Stimulated activated CD4-positive, alpha-beta T cell treated with anti-CD3 and anti-CD28 coated beads, Interleukin-4, amount 100 ng/mL, for 48 hours (primary cell): ENCODE results near the gene KIAA1143.

Source experiments
- DNase-seq, 2 donors: peaks; one replicate each; pipeline ENCODE4 v3.0.0-alpha.2; 2020; ENCODE audit warnings: low read depth in 2 of 2

KIAA1143 gene

DNA sequence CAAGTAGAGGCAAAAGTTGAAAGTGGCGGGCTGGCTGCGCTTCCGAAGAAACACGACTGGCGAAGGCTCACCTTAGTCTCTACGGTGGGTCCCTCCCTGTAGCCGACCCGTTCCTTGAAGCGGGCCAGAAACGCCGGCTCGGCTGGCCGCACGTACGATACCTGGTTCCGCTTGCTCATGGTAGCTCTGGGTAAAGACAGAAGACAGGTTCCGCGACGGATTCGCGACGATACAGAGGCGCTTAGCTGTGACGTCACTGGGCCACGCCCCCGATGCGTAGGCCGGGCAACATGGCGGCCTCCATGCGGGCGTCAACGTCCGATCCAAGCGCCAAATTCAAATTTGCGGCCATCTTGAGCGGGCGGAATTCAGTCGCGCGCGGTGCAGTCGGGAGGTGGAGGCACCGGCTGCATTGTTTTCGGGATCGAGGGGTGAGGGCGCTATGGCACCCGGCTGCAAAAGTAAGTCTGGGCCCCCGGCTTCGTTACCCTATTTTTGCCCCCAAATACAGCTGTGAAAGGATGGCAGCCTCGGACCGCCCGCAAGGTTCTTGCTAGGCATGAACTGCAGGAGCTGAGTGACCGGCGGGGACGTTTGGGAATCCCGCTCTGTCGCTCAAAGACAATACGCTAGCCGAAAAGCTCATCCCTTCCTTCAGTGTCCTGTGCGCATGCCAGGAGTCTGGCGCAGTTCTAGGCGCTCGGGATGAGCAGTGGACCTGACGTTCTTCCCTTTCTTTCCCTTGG is at the start of gene KIAA1143, which contains the start of gene KIF15:
Gene KIAA1143 (minus strand): TSS at position 196 of the 746 bp plus-strand sequence. CDS start 17 bp downstream, at position 179.
Gene KIF15 (plus strand): TSS at position 371 of the 746 bp plus-strand sequence. CDS start 72 bp downstream, at position 443.
- peak; percentile 98 to 99 for DNase-seq

GRCh38 chr3:44805960-44806359 is 44.5 kb upstream of the KIAA1143 start:
- DNase-seq: no peak

DNA sequence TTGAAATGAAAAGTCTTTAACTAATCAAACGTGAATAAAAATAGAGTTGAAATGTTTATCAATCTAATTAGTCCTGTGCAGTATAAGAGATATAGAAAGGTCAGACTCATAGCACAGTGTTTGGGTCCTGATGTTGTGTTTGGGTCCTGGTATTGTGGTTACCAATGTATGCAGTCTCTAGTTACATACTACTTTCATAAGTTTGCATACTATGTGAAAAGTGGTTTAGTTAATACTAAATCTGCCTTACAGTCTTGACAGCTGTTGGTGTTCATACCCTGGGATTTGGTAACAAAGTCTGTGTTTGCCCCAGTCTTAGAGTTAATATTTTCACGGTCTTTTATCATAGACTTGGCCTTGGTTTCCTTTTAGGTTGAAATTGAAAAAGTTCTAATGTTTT is 41.9 kb upstream of the KIAA1143 start:
- DNase-seq: no peak

- no peak for DNase-seq
Measured at GRCh38 chr3:44802011-44802410, 40.6 kb upstream of the KIAA1143 start.

DNA sequence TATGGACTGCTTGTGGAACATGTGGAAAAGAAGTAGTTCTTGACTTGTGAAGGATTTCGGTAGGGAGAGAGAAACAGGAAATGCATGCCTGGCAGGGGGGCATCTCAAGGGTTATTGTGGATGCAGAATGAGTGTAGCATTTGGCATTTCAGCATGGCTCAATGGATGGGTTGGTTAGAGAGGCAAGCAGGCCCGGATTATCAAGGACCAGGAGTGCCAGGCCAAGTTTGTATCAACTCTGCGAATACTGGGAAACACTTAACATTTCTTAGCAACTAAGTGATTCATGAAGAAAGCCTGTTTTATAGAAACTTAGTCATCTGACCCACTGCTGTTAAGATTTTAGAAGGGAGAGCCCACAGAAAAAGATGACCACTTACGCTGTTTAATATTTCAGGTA is 33.8 kb upstream of the KIAA1143 start:
- DNase-seq: no peak

- DNase-seq: no peak
Measured at GRCh38 chr3:44782891-44783290, 21.5 kb upstream of the KIAA1143 start.

GRCh38 chr3:44772099-44772442 is 10.7 kb upstream of the KIAA1143 start:
- DNase-seq: no peak

DNA sequence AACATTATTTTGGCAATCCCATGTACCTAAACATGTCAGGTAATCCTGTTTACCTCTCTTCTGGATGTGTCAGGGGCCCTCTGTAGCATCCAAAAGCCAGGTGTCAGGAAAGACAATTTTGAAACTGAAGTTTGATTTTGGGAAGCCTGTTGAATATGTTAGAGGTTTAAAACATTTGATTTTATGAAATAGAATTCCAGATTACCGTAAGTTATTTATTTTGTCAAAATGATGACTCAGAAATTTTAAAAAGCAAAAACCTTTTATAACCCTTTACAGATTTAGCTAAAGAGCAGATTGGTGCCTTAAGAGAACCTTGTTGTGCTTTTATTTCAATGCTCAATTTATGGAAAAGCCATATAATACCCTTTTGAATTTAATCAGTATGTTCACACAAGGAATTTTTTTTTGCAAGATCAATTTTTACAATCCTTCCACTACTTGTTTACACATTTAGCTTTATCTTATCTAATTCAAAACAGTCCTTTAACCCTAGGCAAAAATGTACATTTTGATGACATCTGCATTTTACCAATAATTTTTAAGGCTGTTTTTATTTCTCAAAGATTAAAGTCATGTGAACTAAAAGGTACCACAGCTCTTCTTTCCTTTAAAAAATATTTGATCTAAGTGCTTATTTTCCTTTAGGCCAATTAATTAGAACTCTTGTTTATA is 10.1 kb upstream of the KIAA1143 start:
- DNase-seq: no peak

GRCh38 chr3:44764248-44764647 is 2.8 kb upstream of the KIAA1143 start:
- no peak for DNase-seq

DNA sequence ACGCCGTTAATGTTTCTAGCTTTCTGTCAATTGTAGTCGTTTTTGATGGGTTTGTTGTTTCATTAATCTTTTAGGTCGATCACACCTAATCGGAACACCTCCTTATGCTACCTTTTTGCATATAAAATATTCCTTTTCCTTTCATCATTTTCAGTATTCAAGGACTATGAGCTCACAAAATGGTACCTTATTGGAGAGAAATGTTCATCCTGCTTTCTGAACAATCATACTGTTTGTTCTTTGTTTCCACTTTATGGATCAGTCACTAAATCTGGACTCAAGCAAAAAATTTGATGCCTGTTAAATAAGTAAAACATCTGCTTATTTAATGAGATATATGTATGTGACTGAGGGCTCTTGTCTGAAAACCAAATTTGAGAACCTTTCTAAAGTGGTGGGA is 1.3 kb upstream of the KIAA1143 start:
- no peak for DNase-seq

GRCh38 chr3:44762170-44762677 is 805 bp upstream of the KIAA1143 start:
- no peak for DNase-seq

GRCh38 chr3:44761101-44761423 is 357 bp downstream of the KIAA1143 start:
- no peak for DNase-seq

DNA sequence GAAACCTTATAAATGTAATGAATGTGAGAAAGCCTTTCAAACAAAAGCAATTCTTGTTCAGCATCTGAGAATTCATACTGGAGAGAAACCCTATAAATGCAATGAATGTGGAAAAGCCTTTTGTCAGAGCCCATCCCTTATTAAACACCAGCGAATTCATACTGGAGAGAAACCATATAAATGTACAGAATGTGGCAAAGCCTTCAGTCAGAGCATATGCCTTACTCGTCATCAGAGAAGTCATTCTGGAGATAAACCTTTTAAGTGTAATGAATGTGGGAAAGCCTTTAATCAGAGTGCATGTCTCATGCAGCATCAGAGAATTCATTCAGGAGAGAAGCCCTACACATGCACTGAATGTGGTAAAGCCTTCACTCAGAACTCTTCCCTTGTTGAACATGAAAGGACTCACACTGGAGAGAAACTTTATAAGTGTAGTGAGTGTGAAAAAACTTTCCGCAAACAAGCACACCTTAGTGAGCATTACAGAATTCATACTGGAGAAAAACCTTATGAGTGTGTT is 26.7 kb downstream of the KIAA1143 start:
- no peak for DNase-seq

DNA sequence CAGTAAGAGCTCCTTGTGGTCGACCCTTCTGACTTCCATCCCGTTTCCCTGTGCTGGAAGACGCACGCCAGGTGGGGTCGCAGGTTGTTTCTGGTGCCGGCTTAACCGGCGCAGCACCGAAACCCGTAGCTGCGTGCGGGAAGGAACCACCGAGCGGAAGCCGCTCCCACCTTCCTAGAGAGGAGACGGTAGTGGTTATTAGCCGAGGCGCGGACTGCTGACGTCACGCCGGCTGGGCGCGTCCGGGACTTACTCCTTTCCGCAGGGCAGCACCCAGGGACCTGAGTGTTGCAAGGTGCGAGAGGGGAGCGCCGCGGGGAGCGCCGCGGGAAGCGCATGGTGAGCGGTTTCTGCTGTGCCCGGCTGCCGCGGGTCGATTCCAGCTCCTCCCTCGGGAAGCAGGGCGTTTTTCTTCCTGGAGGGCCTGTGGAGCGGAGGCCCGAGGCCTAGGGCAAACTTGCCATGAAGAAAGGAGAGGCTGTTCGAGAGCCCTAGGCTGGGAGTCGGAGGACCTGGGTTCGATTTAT is 32.0 kb downstream of the KIAA1143 start, which contains the start of gene ZNF501:
Gene ZNF501 (plus strand): TSS at position 252 of the 527 bp plus-strand sequence. CDS start 4,787 bp downstream, outside the sequence.
- peak; percentile 77 to 81 for DNase-seq

DNA sequence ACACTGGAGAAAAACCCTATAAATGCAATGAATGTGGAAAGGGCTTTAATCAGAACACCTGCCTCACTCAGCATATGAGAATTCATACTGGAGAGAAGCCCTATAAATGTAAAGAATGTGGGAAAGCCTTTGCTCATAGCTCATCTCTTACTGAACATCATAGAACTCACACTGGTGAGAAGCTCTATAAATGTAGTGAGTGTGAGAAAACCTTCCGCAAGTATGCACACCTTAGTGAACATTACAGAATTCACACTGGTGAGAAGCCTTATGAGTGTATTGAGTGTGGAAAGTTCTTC is 39.4 kb downstream of the KIAA1143 start:
- DNase-seq: no peak

DNA sequence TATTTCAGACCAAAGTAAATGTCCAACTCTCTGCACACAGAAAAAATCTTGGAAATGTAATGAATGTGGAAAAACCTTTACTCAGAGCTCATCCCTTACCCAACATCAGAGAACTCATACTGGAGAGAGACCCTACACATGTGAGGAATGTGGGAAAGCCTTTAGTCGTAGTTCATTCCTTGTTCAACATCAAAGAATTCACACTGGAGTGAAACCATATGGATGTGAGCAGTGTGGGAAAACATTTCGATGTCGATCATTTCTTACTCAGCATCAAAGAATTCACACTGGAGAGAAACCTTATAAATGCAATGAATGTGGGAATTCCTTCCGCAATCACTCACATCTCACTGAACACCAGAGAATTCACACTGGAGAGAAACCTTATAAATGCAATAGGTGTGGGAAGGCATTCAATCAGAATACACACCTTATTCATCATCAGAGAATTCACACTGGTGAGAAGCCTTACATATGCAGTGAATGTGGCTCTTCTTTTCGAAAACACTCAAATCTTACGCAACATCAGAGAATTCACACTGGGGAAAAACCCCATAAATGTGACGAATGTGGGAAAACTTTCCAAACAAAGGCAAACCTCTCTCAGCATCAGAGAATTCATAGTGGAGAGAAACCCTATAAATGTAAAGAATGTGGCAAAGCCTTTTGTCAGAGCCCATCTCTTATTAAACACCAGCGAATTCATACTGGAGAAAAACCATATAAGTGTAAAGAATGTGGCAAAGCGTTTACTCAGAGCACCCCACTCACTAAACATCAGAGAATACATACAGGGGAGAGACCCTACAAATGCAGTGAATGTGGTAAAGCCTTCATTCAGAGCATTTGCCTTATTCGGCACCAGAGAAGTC is 40.0 kb downstream of the KIAA1143 start:
- DNase-seq: no peak

GRCh38 chr3:44712455-44713075 is 48.9 kb downstream of the KIAA1143 start, which contains the start of gene ZNF502:
ZNF502 (plus strand) TSS chr3:44712660; CDS start chr3:44720262, 7,602 bp downstream.
- DNase-seq: peak; percentile 32 to 50
